CD4-positive, alpha-beta T cell (primary cell): ENCODE data around the gene MTHFD2. TPM values are rescaled to one million over a fixed set of nuclear protein-coding genes. Genes with fewer than 3 reads are reported as not detected.

Source experiments
- ATAC-seq: fragments of 200-7000 bp; cut with Tn5 transposase; one replicate; pipeline ENCODE4 v1.10.0; 2022; ENCODE audit warnings: mild to moderate bottlenecking; ENCODE audit not compliant: poor library complexity
- CTCF ChIA-PET: fragments of 350-600 bp; sonication (Branson Sonifier 250); formaldehyde crosslinking; loops from one replicate; lab custom pipeline; 2021; ENCODE audit warnings: antibody characterized with exemption, inconsistent platforms; lab: Charles Lee
- POLR2A ChIA-PET: fragments of 350-600 bp; sonication (Branson Sonifier 250); formaldehyde crosslinking; loops from one replicate; lab custom pipeline; 2021; ENCODE audit warnings: antibody characterized with exemption, inconsistent platforms; lab: Charles Lee
- DNase-seq, 14 experiments: peaks; one replicate each; pipeline ENCODE4 v3.0.0-alpha.2; 2013 to 2020; ENCODE audit warnings: mixed read lengths in 2 of 14
- H3K27ac ChIP-seq, 2 donors: one replicate each; pipeline versions ENCODE4 v1.5.1 to v1.7.0; 2013; ENCODE audit warnings: low read length in 2 of 2, low read depth in 1 of 2, mild to moderate bottlenecking in 1 of 2
- H3K27me3 ChIP-seq, 2 experiments: 1 replicate in 1 of 2; 2 replicates in 1 of 2; pipeline versions ENCODE4 v1.6.1 to v1.7.0; 2013; ENCODE audit warnings: low read length in 2 of 2, control low read depth in 1 of 2, mild to moderate bottlenecking in 1 of 2, moderate library complexity in 1 of 2; ENCODE audit not compliant: insufficient read depth in 2 of 2, control insufficient read depth in 1 of 2
- H3K36me3 ChIP-seq: one replicate; pipeline ENCODE4 v1.6.1; 2013; ENCODE audit warnings: low read length, control low read depth; ENCODE audit not compliant: insufficient read depth
- H3K4me1 ChIP-seq: one replicate; pipeline ENCODE4 v1.6.1; 2013; ENCODE audit warnings: low read length, control low read depth; ENCODE audit not compliant: insufficient read depth
- H3K4me3 ChIP-seq: one replicate; pipeline ENCODE4 v1.5.1; 2013; ENCODE audit warnings: mild to moderate bottlenecking, low read length, moderate library complexity
- H3K9me3 ChIP-seq, 2 experiments: 1 replicate in 1 of 2; 2 replicates in 1 of 2; pipeline versions ENCODE4 v1.6.1 to v1.7.0; 2013; ENCODE audit warnings: low read length in 2 of 2, mild to moderate bottlenecking in 2 of 2, control low read depth in 1 of 2, moderate library complexity in 1 of 2; ENCODE audit not compliant: control insufficient read depth in 1 of 2, insufficient read depth in 1 of 2
- H3K27ac Mint-ChIP-seq: one replicate; pipeline ENCODE4 v1.8.0; 2020; ENCODE audit warnings: mixed read lengths
- H3K27me3 Mint-ChIP-seq: one replicate; pipeline ENCODE4 v1.8.0; 2021; ENCODE audit warnings: mixed read lengths
- H3K36me3 Mint-ChIP-seq: one replicate; pipeline ENCODE4 v1.8.0; 2021; ENCODE audit warnings: low read depth, mixed read lengths
- H3K4me1 Mint-ChIP-seq: one replicate; pipeline ENCODE4 v1.8.0; 2021; ENCODE audit warnings: low read depth, mixed read lengths
- H3K4me3 Mint-ChIP-seq: one replicate; pipeline ENCODE4 v1.8.0; 2020; ENCODE audit warnings: mild to moderate bottlenecking, mixed read lengths
- H3K9me3 Mint-ChIP-seq: one replicate; pipeline ENCODE4 v1.8.0; 2020; ENCODE audit warnings: mixed read lengths
- intact Hi-C, 2 experiments: fragments of 100-400 bp; cut with DNase I in 1 of 2; cut with micrococcal nuclease in 1 of 2; formaldehyde crosslinking; loops; one replicate each; pipeline versions ENCODE4 v1.15.1 to v1.9.0; 2023 to 2025; cut with DNase I, micrococcal nuclease
- total RNA-seq, 174 experiments: library from RNA in 2 of 174; stranded (reverse) in 2 of 174; gene quantifications; one replicate each; pipeline ENCODE4 v1.2.3 and lab custom pipeline; 2021 to 2026
- TF ChIP-seq, protein P1 (sequence below): fragments of 200-600 bp; IDR thresholded peaks from one replicate; pipeline ENCODE4 v1.8.0; 2022; ENCODE audit warnings: antibody characterized with exemption, mild to moderate bottlenecking

The MTHFD2 gene
- total RNA-seq, 2 experiments from 2014 or later = 18.6 to 21.6 TPM

- Histone ChIP-seq H3K9me3 (no peaks in the 10 kb centered on the region), H3K27me3 (no peaks in the 10 kb centered on the region), H3K36me3 (no peaks in the 10 kb centered on the region), H3K4me1 (no peaks in the 10 kb centered on the region), H3K27ac (no peak overlapping the region), H3K4me3 (no peak overlapping the region)
- Mint-ChIP-seq H3K4me1 (no peaks in the 10 kb centered on the region), H3K36me3 (no peaks in the 10 kb centered on the region), H3K27me3 (no peaks in the 10 kb centered on the region), H3K4me3 (no peak overlapping the region), H3K9me3 (no peaks in the 10 kb centered on the region), H3K27ac (no peak overlapping the region)
- intact Hi-C loops = no loop called here
- ATAC-seq (no peak), DNase-seq (no peak)
- ChIA-PET CTCF (no interaction called here), POLR2A (no interaction called here)
- TF ChIP-seq, protein P1, sequence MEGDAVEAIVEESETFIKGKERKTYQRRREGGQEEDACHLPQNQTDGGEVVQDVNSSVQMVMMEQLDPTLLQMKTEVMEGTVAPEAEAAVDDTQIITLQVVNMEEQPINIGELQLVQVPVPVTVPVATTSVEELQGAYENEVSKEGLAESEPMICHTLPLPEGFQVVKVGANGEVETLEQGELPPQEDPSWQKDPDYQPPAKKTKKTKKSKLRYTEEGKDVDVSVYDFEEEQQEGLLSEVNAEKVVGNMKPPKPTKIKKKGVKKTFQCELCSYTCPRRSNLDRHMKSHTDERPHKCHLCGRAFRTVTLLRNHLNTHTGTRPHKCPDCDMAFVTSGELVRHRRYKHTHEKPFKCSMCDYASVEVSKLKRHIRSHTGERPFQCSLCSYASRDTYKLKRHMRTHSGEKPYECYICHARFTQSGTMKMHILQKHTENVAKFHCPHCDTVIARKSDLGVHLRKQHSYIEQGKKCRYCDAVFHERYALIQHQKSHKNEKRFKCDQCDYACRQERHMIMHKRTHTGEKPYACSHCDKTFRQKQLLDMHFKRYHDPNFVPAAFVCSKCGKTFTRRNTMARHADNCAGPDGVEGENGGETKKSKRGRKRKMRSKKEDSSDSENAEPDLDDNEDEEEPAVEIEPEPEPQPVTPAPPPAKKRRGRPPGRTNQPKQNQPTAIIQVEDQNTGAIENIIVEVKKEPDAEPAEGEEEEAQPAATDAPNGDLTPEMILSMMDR = no peak
These were observed 45.9 kb downstream of the MTHFD2 start for GRCh38 chr2:74244286-74244685.

DNA sequence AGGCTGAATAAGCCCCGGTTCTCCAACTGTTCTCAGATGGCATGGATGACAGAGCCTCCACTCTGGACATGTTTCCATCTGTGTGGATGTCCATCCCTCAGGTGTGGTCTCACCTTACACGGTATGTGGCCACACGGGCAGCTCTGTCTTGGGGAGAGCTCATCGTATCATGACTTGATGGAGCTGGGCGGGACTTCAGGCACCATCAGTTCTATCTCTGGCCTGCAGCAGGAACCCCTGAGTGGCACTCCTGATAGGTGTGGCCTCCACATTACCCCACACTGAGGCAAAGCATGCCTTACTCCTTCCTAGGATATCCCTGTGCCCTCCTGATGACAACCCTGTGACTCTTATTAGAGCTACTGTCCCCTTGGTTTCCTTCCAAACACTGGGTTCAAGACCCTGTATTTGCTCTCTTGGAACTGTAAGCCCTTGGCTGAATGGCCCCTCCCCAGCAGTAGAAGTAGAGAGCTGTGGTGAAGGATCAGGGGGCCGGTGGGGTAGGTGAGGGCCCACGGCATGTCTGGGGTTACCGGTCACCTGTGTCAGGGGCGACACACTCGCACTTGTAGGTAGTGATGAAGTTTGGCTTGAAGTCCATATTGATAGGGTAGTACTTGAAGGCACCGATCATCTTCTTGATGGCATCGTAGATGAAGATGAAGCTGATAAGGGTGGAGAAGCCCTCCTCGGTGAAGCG is 48.2 kb downstream of the MTHFD2 start:
- H3K9me3 ChIP-seq = no peaks in the 10 kb centered on the region
- POLR2A ChIA-PET = interaction anchor here (0.6 kb wide), 1 partner anchor 14 kb away, joined by 3 read pairs; no protein-coding TSS in a partner anchor
- no peak overlapping the region for H3K4me3 Mint-ChIP-seq
- TF ChIP-seq, protein P1 = no peak
- CTCF ChIA-PET = interaction anchor here (1.7 kb wide), 1 partner anchor 88 kb away, joined by 5 read pairs; no protein-coding TSS in a partner anchor
- no peaks in the 10 kb centered on the region for H3K36me3 ChIP-seq
- no peaks in the 10 kb centered on the region for H3K4me1 Mint-ChIP-seq
- peaks cover 5% of the 10 kb centered on the region for H3K4me1 ChIP-seq
- H3K27me3 Mint-ChIP-seq = no peaks in the 10 kb centered on the region
- no peaks in the 10 kb centered on the region for H3K27me3 ChIP-seq
- no peaks in the 10 kb centered on the region for H3K9me3 Mint-ChIP-seq
- no peak overlapping the region for H3K27ac Mint-ChIP-seq
- H3K4me3 ChIP-seq = no peak overlapping the region
- no peak for DNase-seq
- H3K27ac ChIP-seq = no peak overlapping the region
- H3K36me3 Mint-ChIP-seq = no peaks in the 10 kb centered on the region
- intact Hi-C loops = no loop called here
- ATAC-seq = no peak

DNA sequence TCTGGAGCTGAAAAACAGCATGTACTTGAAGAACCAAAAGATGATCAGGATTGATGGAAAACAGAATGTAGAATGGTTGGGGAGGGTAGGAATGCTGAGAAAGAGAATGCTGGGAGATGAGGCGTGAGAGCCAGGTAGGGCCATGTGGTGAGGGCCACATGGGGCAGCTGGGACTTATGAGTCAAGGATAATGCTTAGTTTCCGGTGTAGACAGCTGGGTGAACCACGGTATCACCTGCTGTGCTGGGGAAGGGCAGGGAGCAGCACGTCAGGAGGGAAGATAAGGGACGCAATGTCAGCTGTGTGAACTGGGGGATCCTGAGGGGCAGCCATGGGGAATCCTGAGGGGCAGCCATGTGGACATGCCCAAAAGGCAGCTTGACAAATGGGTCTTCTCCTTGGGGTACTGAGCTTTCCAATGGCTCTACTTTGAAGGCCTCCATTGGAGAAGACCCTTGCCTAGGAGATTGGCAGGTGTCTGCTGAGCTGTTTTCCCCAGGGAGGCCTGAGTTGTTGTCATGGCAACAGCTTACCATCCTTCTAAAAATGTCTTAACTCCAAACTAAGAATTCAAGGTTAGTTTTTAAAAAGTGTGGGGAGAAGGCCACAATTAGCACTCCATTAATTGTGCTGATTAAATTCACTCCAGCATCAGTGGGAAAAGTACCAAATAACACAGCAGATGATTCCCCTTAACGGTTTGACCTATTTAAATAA is 51.1 kb downstream of the MTHFD2 start:
- no peak overlapping the region for H3K4me3 Mint-ChIP-seq
- Histone ChIP-seq H3K27ac (no peak overlapping the region), H3K36me3 (no peaks in the 10 kb centered on the region), H3K4me1 (peaks cover 5% of the 10 kb centered on the region), H3K9me3 (no peaks in the 10 kb centered on the region), H3K4me3 (no peak overlapping the region), H3K27me3 (no peaks in the 10 kb centered on the region)
- H3K9me3 Mint-ChIP-seq = no peaks in the 10 kb centered on the region
- ATAC-seq (no peak), DNase-seq (no peak)
- POLR2A ChIA-PET = interaction anchor here (1.1 to 2.0 kb wide), 4 partner anchors 18 to 282 kb away, joined by 3 to 14 read pairs (median 5); no protein-coding TSS in a partner anchor
- no peak overlapping the region for H3K27ac Mint-ChIP-seq
- no peaks in the 10 kb centered on the region for H3K4me1 Mint-ChIP-seq
- H3K27me3 Mint-ChIP-seq = no peaks in the 10 kb centered on the region
- intact Hi-C loops = loop anchor here (1.0 to 10.0 kb wide), 9 partner anchors 85 to 425 kb away; partner anchors contain the start of gene STAMBP (in 1 of the 2)
- CTCF ChIA-PET = interaction anchor here (0.7 to 3.4 kb wide), 7 partner anchors 13 to 425 kb away, joined by 3 to 47 read pairs (median 4); no protein-coding TSS in a partner anchor
- TF ChIP-seq, protein P1 = no peak
- peaks cover 4% of the 10 kb centered on the region for H3K36me3 Mint-ChIP-seq
